Body of pancreas (tissue), 4 donors: ENCODE measurements around the gene PHLDA1.

ENCODE experiments used
- POLR2A ChIP-seq, 3 donors: fragments of 450-650 bp; IDR thresholded peaks; one replicate each; pipeline ENCODE4 v1.6.1; 2016; ENCODE audit warnings: antibody characterized with exemption in 3 of 3, mild to moderate bottlenecking in 2 of 3
- TF ChIP-seq, protein P1 (sequence below), 7 experiments: fragments of 450-650 bp in 4 of 7; fragments of 200-600 bp in 3 of 7; sonication (generic) in 3 of 7; IDR thresholded peaks; one replicate each; pipeline ENCODE4 v1.5.1; 2016 to 2019; ENCODE audit warnings: antibody characterized with exemption in 7 of 7

DNA sequence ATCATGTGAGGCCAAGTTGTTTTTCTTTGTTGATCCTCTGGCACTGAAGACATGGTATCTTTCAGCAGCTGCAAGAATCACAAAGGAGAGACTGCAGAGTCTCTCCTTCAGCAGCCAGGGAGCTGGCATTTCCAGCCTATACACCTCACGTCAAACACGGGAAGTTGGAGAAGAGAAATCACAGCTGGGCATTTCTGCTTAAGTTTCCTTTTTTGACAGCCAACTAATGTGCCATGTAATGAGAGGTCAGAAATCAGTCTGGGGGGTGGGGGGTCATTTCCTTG lies 28.3 kb downstream of the PHLDA1 start:
- TF ChIP-seq POLR2A (IDR thresholded peaks at IDR 0.05): no peak
- TF ChIP-seq, protein P1, sequence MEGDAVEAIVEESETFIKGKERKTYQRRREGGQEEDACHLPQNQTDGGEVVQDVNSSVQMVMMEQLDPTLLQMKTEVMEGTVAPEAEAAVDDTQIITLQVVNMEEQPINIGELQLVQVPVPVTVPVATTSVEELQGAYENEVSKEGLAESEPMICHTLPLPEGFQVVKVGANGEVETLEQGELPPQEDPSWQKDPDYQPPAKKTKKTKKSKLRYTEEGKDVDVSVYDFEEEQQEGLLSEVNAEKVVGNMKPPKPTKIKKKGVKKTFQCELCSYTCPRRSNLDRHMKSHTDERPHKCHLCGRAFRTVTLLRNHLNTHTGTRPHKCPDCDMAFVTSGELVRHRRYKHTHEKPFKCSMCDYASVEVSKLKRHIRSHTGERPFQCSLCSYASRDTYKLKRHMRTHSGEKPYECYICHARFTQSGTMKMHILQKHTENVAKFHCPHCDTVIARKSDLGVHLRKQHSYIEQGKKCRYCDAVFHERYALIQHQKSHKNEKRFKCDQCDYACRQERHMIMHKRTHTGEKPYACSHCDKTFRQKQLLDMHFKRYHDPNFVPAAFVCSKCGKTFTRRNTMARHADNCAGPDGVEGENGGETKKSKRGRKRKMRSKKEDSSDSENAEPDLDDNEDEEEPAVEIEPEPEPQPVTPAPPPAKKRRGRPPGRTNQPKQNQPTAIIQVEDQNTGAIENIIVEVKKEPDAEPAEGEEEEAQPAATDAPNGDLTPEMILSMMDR (IDR thresholded peaks at IDR 0.05): no peak
